Ovary (tissue), 9 donors: Measurements from ENCODE around the gene VWA5B2. TPM values are rescaled to one million over a fixed set of nuclear protein-coding genes. Genes with fewer than 3 reads are reported as not detected.

ENCODE experiments used
- DNase-seq, 5 donors: peaks; one replicate each; pipeline ENCODE4 v3.0.0-alpha.2; 2019 to 2020
- H3K27ac ChIP-seq, 2 donors: fragments of 200-600 bp; one replicate each; pipeline versions ENCODE4 v1.5.1 to v1.8.0; 2019 to 2022
- H3K27me3 ChIP-seq: fragments of 200-600 bp; one replicate; pipeline ENCODE4 v1.8.0; 2022
- H3K36me3 ChIP-seq: fragments of 200-600 bp; sonication (generic); one replicate; pipeline ENCODE4 v1.5.1; 2019
- H3K4me1 ChIP-seq: one replicate; pipeline ENCODE4 v1.8.1; 2013; ENCODE audit warnings: mild to moderate bottlenecking, moderate library complexity; ENCODE audit not compliant: insufficient read depth
- H3K4me3 ChIP-seq: fragments of 200-600 bp; sonication (generic); one replicate; pipeline ENCODE4 v1.5.1; 2017
- H3K9me3 ChIP-seq, 2 donors: fragments of 200-600 bp in 1 of 2; sonication (generic) in 1 of 2; one replicate each; pipeline versions ENCODE4 v1.5.1 to v1.8.1; 2013 to 2019; ENCODE audit warnings: mild to moderate bottlenecking in 1 of 2, moderate library complexity in 1 of 2
- CTCF ChIP-seq, 3 donors: fragments of 450-650 bp in 2 of 3; fragments of 200-600 bp in 1 of 3; IDR thresholded peaks; one replicate each; pipeline versions ENCODE4 v1.5.1 to v1.8.0; 2016 to 2022; ENCODE audit warnings: antibody characterized with exemption in 3 of 3, mild to moderate bottlenecking in 1 of 3
- EP300 ChIP-seq: sonication (generic); formaldehyde crosslinking; IDR thresholded peaks from one replicate; pipeline ENCODE4 v1.6.1; 2017; ENCODE audit warnings: antibody characterized with exemption
- POLR2A ChIP-seq: fragments of 450-650 bp; IDR thresholded peaks from one replicate; pipeline ENCODE4 v1.6.1; 2017; ENCODE audit warnings: antibody characterized with exemption, mild to moderate bottlenecking, moderate library complexity
- WGBS, 3 donors: extraction: QIAGEN DNeasy Blood & Tissue Kit in 1 of 3; methylation state at CpG; one replicate each; pipeline versions ENCODE4 v1.1.5 to v1.1.7; 2013 to 2017; 5-methylcytosine and 5-hydroxymethylcytosine counted together
- intact Hi-C, 4 donors: fragments of 100-400 bp; cut with DNase I; formaldehyde crosslinking; loops; one replicate each; pipeline versions ENCODE4 v1.11.0 to v1.15.1; 2022 to 2023
- polyA plus RNA-seq, 2 donors: library from polyadenylated mRNA; stranded (reverse); fragments of 200-250 nt in 1 of 2; fragments of 350-450 nt in 1 of 2; fragmentation: Illumina TruSeq in 1 of 2; extraction: RNeasy Lipid Tissue Mini Kit (QIAGEN cat#74804) in 1 of 2; gene quantifications; one replicate each; pipeline ENCODE4 v1.2.3, GENCODE V29; 2013 to 2014
- total RNA-seq, 7 donors: library from RNA; depleted of rRNA in 2 of 7; stranded (reverse); fragments of >200 nt in 2 of 7; fragmentation: NEBNext Ultra II Directional in 3 of 7; extraction: Animal tissue kit (Norgen Biotek cat#: 25700) in 3 of 7; gene quantifications; one replicate each; pipeline versions ENCODE4 v1.1.0 to v1.2.4, GENCODE V29; 2016 to 2023
- donor health status: DM: no; HTN: no; CAD: no; lungs with moderate emphysema.
- donor health status: DM: no; HTN: no; CAD: no.
- donor health status: Bipolar disorder and iron deficiency.
- donor health status: DM: yes; HTN: yes; CAD: no.
- donor health status: DM: no; HTN: no; CAD: no.
- donor health status: DM: yes; HTN: yes; CAD: no.

Gene VWA5B2
- total and polyA plus RNA-seq, 9 donors = 0.15 to 5.9 (median 0.48) TPM; not detected in 1

- Histone ChIP-seq H3K4me1 (peaks cover 7% of the 10 kb centered on the region), H3K36me3 (no peaks in the 10 kb centered on the region), H3K27me3 (no peaks in the 10 kb centered on the region), H3K9me3 (no peaks in the 10 kb centered on the region), H3K27ac (no peak overlapping the region), H3K4me3 (no peak overlapping the region)
- 77 to 89% (median 87%) methylated on average over 5 to 8 of the region's 8 CpGs for WGBS, 3 donors
- intact Hi-C loops = loop anchor here in 1 of 4 donors (5.0 kb wide), 1 partner anchor 707 kb away; no protein-coding TSS in a partner anchor
- no peak for DNase-seq
- no peak for TF ChIP-seq EP300
- TF ChIP-seq POLR2A = no peak
- no peak for TF ChIP-seq CTCF (IDR thresholded peaks at IDR 0.05)
Observed at GRCh38 chr3:184239221-184239620, 9.8 kb downstream of the VWA5B2 start.

GRCh38 chr3:184239708-184240107 is 10.3 kb downstream of the VWA5B2 start:
- no peak overlapping the region for H3K4me3 ChIP-seq
- H3K27ac ChIP-seq = no peak overlapping the region
- no peak for DNase-seq
- TF ChIP-seq EP300 (no peak), POLR2A (no peak), CTCF (IDR thresholded peaks at IDR 0.05) (no peak)
- H3K36me3 ChIP-seq = no peaks in the 10 kb centered on the region
- H3K27me3 ChIP-seq = no peaks in the 10 kb centered on the region
- WGBS, 3 donors = 69 to 83% (median 75%) methylated on average over 7 of the region's 7 CpGs
- no peaks in the 10 kb centered on the region for H3K9me3 ChIP-seq
- H3K4me1 ChIP-seq = peaks cover 7% of the 10 kb centered on the region
- intact Hi-C loops = loop anchor here (2.0 to 10.0 kb wide), 7 partner anchors 53 to 707 kb away; partner anchors contain the start of genes ABCC5 (in 1 of the 4), ABCF3 (in 1 of the 4) and EIF2B5 (in 1 of the 4)

- intact Hi-C loops = loop anchor here (2.0 to 10.0 kb wide), 6 partner anchors 54 to 346 kb away; partner anchors contain the start of genes ABCC5 (in 1 of the 4), ABCF3 (in 1 of the 4) and EIF2B5 (in 1 of the 4)
- no peaks in the 10 kb centered on the region for H3K27me3 ChIP-seq
- DNase-seq = no peak
- H3K9me3 ChIP-seq = no peaks in the 10 kb centered on the region
- no peak overlapping the region for H3K4me3 ChIP-seq
- no peak overlapping the region for H3K27ac ChIP-seq
- no peak for TF ChIP-seq POLR2A
- TF ChIP-seq EP300 = no peak
- TF ChIP-seq CTCF (IDR thresholded peaks at IDR 0.05) = no peak
- H3K4me1 ChIP-seq = peaks cover 7% of the 10 kb centered on the region
- 50 to 66% (median 61%) methylated on average over 4 of the region's 4 CpGs for WGBS, 3 donors
- H3K36me3 ChIP-seq = no peaks in the 10 kb centered on the region
Observed at GRCh38 chr3:184240384-184241140, 11.2 kb downstream of the VWA5B2 start.

GRCh38 chr3:184241141-184241446 is 11.7 kb downstream of the VWA5B2 start:
- Histone ChIP-seq H3K4me3 (no peak overlapping the region), H3K27ac (no peak overlapping the region), H3K9me3 (no peaks in the 10 kb centered on the region), H3K27me3 (no peaks in the 10 kb centered on the region), H3K4me1 (peaks cover 7% of the 10 kb centered on the region), H3K36me3 (no peaks in the 10 kb centered on the region)
- intact Hi-C loops = loop anchor here (2.0 to 10.0 kb wide), 6 partner anchors 54 to 346 kb away; partner anchors contain the start of genes ABCC5 (in 1 of the 4), ABCF3 (in 1 of the 4) and EIF2B5 (in 1 of the 4)
- WGBS, 3 donors = 17 to 41% (median 27%) methylated on average over 14 to 17 of the region's 17 CpGs
- TF ChIP-seq CTCF (IDR thresholded peaks at IDR 0.05) (no peak), EP300 (no peak), POLR2A (no peak)
- no peak for DNase-seq
